Gastrocnemius medialis (tissue), 4 donors: Measurements from ENCODE around the gene KCND3.

Experiments used
- CTCF ChIP-seq, 5 experiments: fragments of 450-650 bp in 3 of 5; fragments of 200-600 bp in 2 of 5; sonication (generic) in 2 of 5; IDR thresholded peaks in 4 of 5; conservative IDR thresholded peaks in 1 of 5; 1 replicate in 4 of 5; 2 replicates in 1 of 5; pipeline ENCODE4 v1.5.1; 2016 to 2019; ENCODE audit warnings: antibody characterized with exemption in 5 of 5, mild to moderate bottlenecking in 3 of 5, moderate library complexity in 3 of 5
- POLR2A ChIP-seq, 2 donors: fragments of 450-650 bp; IDR thresholded peaks; one replicate each; pipeline ENCODE4 v1.6.1; 2017; ENCODE audit warnings: antibody characterized with exemption in 2 of 2, mild to moderate bottlenecking in 2 of 2, moderate library complexity in 2 of 2

- TF ChIP-seq CTCF (IDR thresholded peaks at IDR 0.05 in 4 of 5, conservative IDR thresholded peaks at IDR 0.05 in 1 of 5) (no peak), POLR2A (IDR thresholded peaks at IDR 0.05) (no peak)
These were observed 77.5 kb downstream of the KCND3 start for GRCh38 chr1:111911776-111912515.
